Neural progenitor cell (in vitro differentiated cells): ENCODE measurements around the gene UBXN7.
"Not testable (repeated sequence)": the region's sequence is repeated elsewhere in the genome, so short reads cannot be mapped to it uniquely, and the experiment has no call there.

Experiments used
- EZH2 ChIP-seq: fragments of 200-600 bp; sonication (generic); IDR thresholded peaks from 2 replicates; pipeline ENCODE4 v1.6.1; 2017; ENCODE audit warnings: antibody characterized with exemption, mild to moderate bottlenecking, moderate library complexity
- TF ChIP-seq, protein P1 (sequence below): fragments of 200-600 bp; sonication (generic); IDR thresholded peaks from 2 replicates; pipeline ENCODE4 v1.5.1; 2017; ENCODE audit warnings: antibody characterized with exemption, mild to moderate bottlenecking

DNA sequence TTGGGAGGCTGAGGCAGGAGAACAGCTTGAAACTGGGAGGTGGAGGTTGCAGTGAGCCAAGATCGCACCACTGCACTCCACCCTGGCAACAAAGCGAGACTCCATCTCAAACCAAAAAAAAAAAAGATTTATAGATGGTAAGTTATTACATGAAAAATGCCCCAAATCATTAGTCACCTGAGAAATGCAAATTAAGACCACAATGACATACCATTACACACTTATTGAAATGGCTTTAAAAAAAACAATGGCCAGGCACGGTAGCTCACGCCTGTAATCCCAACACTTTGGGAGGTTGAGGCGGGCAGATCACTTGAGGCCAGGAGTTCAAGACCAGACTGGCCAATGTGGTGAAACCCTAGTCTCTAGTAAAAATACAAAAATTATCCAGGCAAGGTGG lies 10.6 kb downstream of the UBXN7 start:
- TF ChIP-seq, protein P1, sequence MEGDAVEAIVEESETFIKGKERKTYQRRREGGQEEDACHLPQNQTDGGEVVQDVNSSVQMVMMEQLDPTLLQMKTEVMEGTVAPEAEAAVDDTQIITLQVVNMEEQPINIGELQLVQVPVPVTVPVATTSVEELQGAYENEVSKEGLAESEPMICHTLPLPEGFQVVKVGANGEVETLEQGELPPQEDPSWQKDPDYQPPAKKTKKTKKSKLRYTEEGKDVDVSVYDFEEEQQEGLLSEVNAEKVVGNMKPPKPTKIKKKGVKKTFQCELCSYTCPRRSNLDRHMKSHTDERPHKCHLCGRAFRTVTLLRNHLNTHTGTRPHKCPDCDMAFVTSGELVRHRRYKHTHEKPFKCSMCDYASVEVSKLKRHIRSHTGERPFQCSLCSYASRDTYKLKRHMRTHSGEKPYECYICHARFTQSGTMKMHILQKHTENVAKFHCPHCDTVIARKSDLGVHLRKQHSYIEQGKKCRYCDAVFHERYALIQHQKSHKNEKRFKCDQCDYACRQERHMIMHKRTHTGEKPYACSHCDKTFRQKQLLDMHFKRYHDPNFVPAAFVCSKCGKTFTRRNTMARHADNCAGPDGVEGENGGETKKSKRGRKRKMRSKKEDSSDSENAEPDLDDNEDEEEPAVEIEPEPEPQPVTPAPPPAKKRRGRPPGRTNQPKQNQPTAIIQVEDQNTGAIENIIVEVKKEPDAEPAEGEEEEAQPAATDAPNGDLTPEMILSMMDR: not testable (repeated sequence)
- not testable (repeated sequence) for TF ChIP-seq EZH2
